Stimulated activated CD8-positive, alpha-beta memory T cell treated with anti-CD3 and anti-CD28 coated beads, Interleukin-2, amount 100 ng/mL, for 48 hours (primary cell): Measurements from ENCODE around the gene DES.

Experiments
- DNase-seq, 2 donors: peaks; one replicate each; pipeline ENCODE4 v3.0.0-alpha.2; 2020; ENCODE audit warnings: low read depth in 2 of 2

Gene DES

DNA sequence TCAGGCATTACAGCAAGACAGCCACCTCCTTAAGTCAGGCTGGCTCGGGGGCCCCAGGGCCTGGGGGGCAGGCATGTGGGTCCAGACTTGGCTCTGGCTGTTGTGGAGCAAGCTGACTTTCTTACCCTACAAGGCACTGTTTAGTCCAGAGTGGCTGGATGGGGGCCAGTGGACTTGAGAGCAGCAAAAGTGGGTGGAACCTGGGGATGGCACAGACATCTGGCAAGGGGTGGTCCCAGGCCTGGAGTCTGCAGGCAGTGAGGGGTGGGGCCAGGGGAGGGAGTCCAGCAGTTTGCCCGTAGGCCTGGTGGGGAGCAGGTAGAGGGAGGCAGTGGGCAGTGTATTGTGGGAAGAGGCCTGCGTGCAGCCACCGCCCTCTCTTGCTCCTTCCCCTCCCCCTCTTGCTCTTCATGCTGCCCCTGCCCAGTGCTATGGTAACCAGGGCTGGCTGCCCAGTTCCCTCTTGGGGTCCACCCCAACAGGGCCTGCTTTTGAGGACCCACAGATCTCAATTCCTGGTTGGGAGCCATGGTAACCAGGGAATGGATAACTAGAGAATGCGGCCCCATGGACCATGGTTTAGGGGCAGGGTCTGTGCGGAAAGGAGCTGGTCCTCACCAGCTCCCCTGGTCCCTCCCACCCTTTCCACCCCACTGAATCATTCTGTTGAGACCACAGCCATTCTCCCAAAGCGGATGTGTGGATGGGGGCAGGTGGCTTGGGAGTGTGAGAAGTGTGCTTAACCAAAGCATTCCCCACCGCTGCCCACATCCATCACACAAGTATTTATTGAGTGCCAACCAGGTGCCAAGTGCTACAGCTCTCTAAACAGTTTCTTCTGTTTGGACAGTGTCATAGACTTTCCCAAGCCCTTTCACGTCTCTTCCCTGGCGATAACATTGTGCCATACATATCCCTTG is 35.8 kb downstream of the DES start:
- no peak for DNase-seq

DNA sequence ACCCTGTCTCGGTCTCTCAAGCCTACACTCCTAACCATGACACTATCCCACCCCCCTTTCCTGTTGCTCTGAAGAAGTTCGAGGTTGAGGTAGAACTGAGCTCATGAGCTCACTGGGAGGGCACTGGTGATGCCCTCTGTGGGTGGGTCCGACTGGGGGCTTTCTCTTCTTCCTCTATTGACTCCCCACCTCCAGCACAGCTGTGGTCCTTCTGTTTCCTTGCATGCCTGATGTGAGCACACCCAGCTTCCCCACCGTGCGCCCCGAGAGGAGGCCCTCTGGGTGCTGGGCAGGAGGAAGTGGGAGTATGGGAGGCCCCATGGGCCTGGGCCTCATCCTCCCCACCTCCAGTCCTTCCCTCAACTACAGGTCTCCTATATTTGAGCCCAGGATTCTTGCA is 37.4 kb downstream of the DES start:
- DNase-seq = no peak

DNA sequence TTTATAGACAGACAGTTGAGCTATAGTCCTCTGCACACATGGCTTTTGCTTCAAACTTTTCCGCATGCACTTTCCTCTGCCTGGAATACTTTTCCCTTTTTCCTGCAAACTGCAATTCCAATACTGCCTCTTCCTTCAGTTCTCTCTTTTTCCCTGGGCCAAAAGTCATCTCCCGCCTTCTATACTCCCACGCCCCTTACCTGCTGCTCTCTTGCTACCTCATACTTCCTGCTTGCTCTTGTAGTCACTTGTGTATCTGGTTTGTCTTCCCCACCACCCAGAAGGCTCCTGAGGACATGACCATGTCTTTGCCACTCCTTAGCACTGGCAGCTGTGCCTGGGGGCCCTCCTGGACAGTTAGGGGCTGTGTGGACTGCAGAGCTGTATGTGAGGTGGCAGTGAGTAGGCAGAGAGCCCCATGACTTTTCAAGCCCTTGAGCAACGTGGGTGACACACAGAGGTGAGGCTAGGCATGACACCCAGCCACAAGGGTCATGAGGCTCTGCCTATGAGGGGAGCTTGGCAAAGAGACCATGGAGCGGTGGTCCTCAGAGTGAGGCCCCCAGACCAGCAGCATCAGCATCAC is 39.7 kb downstream of the DES start:
- no peak for DNase-seq

DNA sequence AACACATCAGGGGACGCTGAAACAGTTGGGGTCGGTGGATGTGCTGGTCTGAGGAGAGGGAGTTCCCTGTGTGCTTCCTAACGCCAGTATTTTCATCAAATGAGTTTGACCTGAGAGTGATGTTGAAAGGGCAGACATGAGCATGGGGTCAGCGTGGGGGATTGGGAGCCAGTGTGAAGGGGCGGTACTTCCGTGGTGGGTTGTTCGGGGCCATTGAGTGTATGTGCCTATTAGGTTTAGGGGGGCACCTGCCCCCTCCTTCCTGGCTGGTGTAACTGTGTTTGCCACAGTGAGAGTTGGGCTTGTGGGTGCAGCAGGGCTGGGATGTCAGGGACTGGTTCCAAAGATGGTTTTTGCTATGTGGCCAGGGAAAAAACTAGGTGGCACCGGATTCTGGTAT is 40.8 kb downstream of the DES start:
- no peak for DNase-seq

DNA sequence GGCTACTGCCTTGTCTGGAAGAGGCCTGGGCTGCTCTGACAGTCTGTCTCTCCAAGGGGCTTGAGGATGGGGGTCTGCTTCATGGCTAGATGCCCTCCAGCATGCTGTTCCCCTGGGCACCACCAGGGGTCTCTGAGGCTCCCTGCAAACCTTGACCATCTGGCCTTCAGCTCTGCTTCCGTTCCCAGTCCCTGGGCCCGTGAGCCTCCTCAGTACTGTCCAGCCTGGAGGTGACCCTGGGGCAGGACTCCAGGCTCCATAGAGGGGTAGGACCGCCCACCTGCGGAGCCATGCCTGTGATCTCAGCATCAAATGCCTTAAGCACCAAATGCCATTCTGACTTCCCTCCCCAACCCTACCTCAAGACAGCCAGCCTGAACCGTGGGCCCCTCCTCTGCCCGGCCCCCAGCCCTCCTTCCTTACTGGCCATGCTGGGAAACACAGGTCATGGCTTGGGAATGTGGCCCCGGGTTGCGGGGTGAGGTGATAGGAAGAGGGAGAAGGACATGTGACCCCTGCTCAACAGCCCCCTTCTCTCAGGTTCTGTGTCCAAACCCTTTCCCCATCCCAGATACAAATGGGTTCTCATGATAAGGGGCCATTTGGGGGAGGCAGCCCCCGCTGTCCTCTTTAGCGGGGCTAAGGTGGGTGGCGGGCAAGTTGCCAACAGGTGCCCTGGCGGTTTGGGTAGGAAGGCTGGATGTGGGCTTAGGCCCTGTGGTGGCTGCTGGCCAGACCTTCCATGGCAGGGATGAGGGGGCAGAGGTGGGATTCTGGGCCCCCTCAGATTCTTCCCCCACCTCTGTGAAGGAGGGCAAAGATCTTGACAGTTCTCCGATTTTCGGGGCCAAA is 41.5 kb downstream of the DES start:
- no peak for DNase-seq

DNA sequence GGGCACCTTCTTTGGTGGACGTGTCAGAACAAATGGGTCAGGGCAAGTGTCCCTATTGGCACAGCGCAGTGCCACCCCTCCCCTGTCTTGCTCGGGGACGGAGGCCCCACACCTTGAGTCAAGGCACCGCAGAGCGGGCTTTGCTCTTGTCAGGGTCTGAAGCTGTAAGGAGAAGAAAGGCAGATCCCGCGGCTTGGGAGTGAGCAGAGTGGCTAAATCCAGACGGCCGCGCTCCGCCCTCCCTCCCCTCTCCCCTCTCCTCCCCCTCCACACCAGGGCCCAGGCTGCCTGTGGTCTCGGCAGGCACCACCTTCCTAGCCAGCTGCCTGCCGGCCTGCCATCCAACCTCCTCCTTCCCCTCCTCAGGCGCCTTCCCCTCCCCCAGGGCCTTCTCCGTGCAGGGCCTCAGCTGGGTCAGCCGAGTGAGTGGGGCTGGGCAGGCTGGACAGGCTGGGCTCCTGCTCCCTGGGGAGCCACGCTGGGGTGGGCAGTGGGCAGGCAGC is 42.3 kb downstream of the DES start:
- DNase-seq = no peak

DNA sequence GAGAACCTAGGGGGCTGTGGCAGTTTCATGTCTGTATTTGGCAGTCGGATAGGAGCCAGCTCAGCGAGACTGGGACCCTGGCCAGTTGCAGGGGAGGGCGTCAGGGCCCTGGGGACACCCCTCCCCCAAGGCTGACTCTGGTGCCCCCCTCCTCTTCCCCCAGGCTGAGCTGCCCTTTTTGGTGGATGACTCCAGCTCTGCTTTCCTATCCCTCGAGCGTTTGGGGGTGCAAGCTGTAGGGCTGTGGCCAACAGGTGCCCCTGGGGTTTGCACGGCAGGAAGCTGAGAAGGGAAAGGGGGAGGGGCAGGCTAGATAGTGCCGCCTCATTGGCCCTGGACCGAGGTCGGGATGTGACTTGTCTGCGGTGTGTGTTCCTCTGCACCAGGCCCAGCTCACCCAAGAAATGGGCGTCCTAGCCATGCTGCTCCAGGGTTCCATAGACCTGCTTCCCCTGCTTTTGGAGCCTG is 42.9 kb downstream of the DES start:
- DNase-seq = no peak

DNA sequence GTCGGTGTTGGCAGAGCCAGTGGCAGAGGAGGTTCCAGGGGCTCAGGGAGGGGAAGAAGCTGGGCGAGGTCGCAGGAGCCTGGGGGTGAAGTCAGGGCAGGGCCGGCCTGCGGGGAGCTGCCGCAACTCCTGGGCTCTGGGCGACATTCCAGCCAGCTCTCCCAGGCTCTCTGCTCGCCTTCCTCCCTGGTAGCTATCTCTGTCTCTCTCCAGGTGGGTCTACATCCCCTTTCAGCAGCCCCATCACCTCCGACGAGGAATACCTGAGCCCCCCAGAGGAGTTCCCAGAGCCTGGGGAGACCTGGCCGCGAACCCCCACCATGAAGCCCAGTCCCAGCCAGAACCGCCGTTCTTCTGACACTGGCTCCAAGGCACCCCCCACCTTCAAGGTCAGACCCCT is 43.5 kb downstream of the DES start:
- DNase-seq = no peak

DNA sequence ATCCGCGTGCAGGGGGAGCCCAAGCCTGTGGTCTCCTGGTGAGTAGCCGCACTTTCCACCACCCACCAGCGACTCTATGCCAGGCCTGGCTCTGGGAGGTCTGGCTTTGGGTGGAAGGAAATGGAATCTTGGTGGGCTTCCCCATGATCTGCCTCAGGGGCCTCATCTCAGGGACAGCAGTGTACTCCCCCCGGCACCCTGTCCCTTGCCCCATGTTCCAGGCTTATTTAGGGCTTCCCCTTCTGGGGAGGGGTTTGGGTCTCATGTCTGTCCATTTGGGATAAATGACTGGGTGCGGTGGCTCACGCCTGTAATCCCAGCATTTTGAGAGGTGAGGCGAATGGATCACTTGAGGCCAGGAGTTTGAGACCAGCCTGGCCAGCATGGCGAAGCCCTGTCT is 44.2 kb downstream of the DES start:
- DNase-seq = no peak

DNA sequence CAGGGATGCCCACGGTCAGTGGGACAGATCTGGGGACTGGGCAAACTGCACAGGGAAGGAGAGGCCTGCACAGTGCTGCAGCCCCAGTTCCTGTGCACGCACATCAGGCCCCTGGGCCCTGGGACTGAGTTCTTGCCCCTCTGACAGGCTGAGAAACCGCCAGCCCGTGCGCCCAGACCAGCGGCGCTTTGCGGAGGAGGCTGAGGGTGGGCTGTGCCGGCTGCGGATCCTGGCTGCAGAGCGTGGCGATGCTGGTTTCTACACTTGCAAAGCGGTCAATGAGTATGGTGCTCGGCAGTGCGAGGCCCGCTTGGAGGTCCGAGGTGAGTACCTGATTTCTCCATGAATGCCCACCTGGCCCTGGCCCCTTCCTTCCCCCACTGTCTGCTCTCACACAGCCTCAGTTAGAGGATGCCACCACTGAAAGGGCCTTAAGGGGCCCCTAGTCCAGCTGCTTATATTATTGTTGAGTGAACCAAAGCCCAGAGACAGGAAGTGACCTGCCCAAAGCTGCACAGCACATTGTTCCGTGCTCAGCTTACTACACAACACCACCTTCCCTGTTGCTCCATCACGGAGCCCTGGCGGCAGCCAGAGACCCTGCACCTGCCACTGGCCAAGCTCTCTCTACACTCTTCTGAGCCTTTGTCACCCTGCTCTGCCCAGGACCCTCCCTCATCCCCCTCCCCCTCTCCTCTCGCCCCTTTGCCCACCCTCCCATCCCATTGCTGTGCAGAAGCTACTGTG is 46.3 kb downstream of the DES start:
- no peak for DNase-seq

DNA sequence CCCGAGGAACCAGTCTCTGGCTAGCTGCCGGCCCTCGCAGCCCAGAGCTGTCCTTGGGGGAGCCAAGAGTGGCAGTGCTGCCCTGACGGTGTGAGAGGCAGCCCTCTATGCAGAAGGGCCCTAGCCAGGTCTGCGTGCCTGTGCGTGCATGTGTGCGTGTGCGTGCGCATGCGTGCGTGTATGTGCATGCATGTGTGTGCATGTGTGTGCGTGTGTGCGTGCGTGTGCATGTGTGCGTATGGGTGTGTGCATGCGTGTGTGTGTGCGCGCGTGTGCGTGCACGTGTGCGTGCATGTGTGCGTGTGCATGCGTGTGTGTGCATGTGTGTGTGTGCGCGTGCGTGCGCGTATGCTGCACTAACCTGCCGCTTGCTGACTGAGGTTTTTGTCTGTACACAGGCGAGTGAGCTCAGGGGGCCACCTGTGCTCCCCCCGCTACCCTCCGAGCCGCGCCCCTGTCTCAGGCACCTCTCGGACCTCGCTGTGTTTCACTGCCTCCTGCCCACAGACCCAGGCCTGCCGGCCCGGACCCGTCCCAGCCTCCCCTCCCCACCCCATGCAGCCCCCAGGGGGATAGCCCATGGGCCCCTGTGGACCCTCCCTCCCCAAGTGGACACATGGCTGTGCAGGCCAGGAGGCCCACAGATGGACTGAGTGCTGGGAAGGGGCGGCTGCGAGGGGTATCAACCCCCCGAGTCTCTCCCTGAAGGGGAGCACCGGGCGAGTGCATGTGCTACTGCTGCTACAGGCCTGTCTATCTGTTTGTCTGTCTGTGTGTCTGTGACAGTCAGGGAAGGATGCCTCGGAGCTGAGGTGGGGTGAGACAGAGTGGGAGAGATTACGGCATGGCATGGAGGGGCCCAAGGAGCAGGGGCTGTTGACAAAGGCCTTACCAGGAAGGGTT is 47.7 kb downstream of the DES start:
- DNase-seq = no peak

DNA sequence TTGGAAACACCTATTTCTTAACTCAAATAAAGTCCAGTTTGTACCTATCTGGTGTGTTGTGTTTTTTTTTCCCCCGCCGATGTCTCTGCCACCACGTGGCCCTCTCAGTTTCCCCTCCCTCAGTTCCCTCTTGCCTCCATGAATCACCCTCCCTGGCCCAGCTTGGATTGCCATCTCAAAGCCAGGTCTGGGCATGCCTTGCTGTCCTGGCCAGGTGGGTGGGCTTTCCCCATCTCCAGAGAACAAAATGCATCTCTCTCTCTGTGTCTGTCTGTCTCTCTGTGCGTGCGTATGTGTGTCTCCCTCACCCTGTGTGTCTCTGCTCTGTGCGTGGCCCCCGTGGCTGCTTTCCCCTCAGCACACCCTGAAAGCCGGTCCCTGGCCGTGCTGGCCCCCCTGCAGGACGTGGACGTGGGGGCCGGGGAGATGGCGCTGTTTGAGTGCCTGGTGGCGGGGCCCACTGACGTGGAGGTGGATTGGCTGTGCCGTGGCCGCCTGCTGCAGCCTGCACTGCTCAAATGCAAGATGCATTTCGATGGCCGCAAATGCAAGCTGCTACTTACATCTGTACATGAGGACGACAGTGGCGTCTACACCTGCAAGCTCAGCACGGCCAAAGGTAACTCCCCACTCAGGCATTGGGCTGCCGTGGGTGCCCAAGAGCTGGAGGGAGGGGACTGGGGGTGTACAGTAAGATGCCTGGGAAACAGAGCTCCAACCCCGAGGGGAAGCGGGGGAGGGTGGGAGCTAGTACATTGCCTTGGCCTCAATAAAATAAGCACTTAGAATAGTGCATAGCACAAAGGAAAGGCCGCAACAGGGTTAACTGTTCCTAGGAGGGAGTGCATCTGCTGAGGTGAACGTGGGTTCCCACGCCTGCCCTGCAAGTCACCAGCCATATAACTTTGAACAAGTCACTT is 48.9 kb downstream of the DES start:
- no peak for DNase-seq

DNA sequence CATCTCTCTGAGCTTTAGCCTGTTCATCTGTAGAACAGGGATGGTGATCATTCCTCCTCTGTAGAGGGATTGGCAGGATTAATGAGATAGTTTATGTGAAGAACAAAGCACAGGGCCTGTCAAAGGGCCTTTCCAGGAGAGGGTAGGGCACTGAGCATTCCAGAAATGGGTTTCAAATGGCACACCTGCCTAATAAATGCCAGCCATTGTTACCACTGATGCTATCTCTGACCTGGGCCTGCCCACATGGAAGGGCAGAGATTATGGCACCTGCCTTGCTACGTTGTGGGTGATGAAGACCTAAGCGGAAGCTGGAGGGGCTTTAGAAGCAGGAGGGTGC is 49.5 kb downstream of the DES start:
- no peak for DNase-seq

DNA sequence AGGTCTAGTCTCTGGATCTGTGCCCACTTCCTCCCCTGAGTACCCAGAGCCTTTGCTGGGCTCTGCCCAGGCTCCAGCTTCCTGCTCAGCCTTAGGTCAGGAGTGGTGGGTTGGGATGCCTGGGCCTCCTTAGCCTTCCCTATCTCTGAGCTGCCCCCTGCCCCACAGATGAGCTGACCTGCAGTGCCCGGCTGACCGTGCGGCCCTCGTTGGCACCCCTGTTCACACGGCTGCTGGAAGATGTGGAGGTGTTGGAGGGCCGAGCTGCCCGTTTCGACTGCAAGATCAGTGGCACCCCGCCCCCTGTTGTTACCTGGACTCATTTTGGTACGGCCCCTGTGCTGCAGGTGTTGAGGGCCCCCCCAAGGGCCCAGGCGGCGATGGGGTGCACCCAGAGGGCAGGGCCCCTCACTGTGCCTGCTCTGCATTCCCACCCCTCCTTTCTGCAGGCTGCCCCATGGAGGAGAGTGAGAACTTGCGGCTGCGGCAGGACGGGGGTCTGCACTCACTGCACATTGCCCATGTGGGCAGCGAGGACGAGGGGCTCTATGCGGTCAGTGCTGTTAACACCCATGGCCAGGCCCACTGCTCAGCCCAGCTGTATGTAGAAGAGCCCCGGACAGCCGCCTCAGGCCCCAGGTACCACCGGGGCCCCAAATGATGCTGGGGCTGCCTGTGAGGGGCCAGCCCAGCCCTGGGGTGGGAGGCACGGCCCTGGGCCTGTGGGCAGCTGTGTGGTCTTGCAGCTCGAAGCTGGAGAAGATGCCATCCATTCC is 50.4 kb downstream of the DES start:
- DNase-seq = no peak

DNA sequence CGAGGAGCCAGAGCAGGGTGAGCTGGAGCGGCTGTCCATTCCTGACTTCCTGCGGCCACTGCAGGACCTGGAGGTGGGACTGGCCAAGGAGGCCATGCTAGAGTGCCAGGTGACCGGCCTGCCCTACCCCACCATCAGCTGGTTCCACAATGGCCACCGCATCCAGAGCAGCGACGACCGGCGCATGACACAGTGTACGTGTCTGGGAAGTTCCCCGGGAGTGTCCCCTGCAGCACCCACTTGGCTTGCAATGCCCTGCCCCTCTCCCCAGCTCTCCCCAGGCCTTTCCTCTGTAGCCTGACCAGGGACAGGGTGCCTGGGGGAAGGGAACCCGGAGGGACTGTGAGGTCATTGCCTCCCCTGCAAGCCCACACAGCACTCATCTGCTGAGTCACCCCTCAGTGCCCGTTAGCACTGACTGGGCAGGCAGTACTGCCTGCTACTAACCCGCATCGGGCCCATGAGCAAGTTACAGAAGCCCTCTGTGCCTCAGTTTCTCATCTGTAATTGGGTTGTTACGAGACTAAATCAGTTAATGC is 51.1 kb downstream of the DES start:
- DNase-seq = no peak

DNA sequence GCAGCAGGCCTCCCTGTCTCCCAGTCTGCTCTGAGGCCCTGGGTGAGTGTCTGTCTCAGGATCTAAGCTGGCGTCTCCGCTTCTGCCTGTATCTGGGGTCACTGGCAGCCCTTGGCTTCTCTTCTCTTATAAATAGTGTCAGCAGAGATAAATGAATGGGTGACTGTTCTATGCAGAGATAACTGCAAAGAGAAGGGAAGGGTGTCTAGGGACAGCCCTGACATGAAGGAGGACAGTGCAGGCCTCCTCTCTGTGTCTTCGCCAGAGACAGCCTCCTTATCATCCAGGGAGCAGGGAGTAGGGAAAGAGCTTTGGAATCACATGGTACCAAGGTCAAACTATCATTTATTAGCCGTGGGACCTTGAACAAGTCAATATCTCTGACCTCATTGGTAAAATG is 52.3 kb downstream of the DES start:
- no peak for DNase-seq

DNA sequence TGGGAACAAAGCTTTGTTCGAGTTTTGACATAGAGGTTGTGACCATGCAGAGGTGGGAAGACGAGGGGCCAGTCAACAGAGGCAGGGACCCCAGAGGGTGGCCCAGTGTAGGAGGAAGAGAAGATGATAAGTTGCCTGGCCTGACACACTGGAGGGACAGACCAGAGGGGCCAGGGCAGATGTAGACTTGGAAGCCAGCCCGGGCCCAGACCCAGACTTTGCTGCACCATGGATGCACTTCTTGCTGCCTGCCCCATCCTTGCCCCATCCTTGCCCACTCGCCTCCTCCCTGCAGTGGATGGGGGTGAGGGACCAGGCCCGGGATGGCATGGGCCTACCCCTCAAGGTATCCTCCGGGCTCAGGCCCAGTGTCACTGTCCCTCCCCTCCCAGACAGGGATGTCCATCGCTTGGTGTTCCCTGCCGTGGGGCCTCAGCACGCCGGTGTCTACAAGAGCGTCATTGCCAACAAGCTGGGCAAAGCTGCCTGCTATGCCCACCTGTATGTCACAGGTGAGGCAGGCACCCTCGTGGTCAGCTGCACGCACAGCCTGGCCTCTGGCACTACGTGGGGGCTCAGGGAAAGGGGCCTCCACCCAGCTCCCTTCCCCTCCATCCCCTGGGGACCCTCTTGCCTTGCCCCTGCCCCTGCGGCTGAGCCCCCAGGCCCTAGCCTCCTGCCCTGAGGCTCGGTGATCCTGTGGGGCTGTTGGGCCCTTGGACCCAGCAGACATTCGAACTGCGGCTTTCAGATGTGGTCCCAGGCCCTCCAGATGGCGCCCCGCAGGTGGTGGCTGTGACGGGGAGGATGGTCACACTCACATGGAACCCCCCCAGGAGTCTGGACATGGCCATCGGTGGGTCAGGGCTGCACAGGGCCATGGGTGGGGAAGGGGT is 53.5 kb downstream of the DES start:
- DNase-seq = no peak
